HL-60/S4 (cell line): ENCODE data around the gene B3GALNT2.

ENCODE experiments used
- in situ Hi-C: fragments of 300-500 bp; cut with MboI; formaldehyde crosslinking; loops from 2 replicates; pipeline ENCODE4 v1.14.3; 2022; ENCODE audit warnings: low sequenced_read_pairs

Gene B3GALNT2

DNA sequence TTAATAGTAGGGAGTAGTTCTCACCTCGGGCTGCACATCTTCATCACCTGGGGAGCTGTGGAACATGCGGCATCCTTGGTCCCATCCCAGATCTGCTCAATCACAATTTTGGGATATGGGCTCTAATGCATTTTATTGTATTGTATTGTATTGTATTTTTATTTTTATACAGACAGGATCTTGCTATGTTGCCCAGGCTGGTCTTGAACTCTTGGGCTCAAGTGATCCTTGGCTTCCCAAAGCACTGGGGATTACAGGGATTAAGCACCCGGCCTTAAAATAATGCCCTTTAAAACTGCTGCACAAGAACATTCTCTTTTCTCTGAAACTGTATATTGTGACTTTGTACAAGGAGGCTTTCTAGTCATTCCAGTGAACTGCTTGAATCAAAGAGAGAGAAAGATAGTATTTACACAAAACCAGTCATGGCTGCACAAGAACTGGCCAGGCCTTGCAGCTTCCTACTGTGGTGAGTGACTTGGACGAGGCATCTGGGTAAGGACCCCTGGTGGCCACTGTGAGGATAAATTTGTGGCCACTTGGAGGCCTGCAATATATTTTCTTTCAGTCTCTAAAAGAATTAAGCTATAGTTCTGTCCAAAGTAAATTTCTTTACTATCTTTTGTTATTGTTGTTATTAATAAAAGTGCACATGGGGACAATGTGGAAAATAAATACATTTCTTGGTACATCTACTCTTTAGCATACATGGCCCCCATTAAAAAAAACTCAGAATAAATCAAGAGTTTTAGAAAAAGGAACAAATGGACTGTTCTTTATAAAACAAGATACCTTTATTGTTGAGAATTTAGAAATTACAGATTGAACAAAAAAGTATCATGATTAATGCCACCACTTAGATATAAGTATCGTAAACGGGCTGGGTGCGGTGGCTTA, 89.0 kb downstream of the B3GALNT2 start:
- in situ Hi-C loops: loop anchor here (10.0 to 25.0 kb wide), 3 partner anchors 170 to 928 kb away; partner anchors contain the start of gene TARBP1

GRCh38 chr1:235411489-235412486, 92.5 kb downstream of the B3GALNT2 start:
- in situ Hi-C loops: loop anchor here (10.0 to 25.0 kb wide), 3 partner anchors 167 to 924 kb away; partner anchors contain the start of gene TARBP1

DNA sequence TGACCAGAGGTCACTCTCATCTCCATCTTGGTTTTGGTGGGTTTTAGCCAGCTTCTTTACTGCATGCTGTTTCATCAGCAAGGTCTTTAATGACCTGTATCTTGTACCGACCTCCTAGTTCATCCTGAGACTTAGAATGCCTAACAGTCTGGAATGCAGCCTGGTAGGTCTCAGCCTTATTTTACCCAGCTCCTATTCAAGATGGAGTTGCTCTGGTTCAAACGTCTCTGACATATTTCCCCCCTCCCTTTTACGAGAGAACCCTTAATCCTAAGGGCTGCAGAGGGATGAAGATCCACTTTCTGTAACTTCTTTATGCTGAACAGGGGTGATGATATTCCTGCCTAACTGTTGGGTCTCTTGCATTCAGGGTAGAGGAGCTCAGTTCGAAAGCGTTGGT, 93.8 kb downstream of the B3GALNT2 start:
- in situ Hi-C loops: loop anchor here (10.0 to 25.0 kb wide), 3 partner anchors 166 to 923 kb away; partner anchors contain the start of gene TARBP1

DNA sequence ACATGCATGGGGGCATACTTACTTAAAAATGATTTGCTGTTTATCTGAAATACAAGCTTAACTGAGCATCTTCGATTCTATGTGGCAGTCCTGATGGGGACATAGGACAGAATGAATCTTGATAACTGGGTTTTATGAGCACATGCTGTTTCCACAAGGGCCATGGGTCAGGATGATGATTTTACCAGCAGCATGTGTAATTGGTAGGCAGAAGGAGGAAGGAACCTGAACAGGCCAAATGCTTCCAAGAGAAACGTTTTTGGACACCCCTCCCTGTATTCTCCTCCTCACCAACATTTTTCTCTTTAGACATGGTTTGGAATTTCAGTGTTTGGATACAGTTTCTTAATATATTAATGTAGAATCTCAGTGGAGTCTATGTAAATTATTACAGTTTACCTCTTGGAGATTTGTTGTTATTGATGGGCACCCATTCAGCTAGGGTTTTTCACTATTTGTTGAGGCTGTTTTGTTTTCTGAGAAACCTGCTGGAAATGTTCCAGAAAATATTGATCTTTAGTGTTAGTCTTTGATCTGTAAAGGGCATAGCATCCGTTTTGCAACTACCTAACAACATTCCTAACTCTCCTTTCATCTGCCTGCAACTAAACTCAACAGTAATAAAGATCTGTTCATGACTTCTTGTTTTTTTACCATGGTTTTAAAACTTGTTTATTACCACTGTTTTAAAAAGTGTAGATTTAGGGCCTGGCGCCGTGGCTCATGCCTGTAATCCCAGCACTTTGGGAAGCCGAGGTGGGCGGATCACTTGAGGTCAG, 95.0 kb downstream of the B3GALNT2 start:
- in situ Hi-C loops: loop anchor here (25.0 kb wide), 1 partner anchor 922 kb away; the partner anchor contains the start of gene TARBP1

- in situ Hi-C loops: loop anchor here (25.0 kb wide), 1 partner anchor 921 kb away; the partner anchor contains the start of gene TARBP1
Observed at GRCh38 chr1:235408503-235408960, 95.7 kb downstream of the B3GALNT2 start.

DNA sequence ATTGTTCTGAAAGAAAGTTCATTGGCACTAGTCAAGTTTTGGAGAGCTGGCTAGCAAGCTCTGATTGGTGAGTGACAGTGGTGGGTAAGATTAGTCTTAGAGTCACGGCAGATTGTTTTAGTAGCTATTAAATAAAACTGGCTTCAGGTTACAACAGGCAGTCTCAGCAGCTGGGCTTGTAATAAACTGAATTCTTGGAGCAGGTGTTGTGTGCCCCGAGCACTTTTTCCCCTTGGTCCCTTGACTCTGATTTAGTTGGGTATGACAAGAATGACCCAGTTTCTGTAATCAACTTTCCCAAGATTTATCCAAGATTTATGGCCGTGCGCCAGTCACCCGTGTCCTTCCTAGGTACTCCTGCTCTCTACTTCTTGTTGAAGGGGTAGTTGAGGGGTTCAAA, 96.8 kb downstream of the B3GALNT2 start:
- in situ Hi-C loops: loop anchor here (25.0 kb wide), 1 partner anchor 920 kb away; the partner anchor contains the start of gene TARBP1

- in situ Hi-C loops: loop anchor here (25.0 kb wide), 1 partner anchor 917 kb away; the partner anchor contains the start of gene TARBP1
Observed at GRCh38 chr1:235404190-235404589, 100.1 kb downstream of the B3GALNT2 start.

- in situ Hi-C loops: loop anchor here (25.0 kb wide), 1 partner anchor 916 kb away; the partner anchor contains the start of gene TARBP1
Observed at GRCh38 chr1:235403593-235403992, 100.7 kb downstream of the B3GALNT2 start.

DNA sequence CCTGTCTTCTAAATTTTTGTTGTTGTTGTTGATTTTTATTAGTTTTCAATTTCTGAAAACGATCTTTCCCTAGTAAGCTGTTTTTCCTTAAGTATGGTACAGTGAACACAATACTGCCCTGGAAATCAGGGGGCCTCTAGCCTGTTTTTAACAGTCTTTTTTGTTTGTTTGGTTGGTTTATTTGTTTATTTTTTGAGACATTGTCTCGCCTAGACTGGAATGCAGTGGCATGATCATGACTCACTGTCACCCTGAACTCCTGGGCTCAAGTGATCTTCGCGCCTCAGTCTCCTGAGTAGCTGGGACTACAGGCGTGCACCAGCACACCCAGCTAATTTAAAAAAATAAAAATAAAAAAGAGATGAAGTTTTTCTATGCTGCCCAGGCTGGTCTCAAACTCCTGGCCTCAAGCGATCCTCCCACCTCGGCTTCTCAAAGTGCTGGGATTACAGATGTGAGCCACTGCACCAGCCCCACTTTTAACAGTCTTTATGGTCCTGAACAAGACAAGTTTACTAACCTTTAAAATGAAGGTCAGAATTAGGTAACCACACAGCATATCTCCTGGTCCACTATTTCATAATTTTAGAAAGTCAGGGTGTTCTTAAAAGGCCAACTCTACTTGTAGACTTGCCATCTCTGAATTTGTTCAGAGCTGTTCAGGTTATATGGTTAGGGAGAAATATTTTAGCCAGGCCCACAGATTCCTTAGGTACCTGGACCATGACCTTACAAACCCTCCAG, 101.6 kb downstream of the B3GALNT2 start:
- in situ Hi-C loops: loop anchor here (25.0 kb wide), 1 partner anchor 915 kb away; the partner anchor contains the start of gene TARBP1

GRCh38 chr1:235401251-235401650, 103.0 kb downstream of the B3GALNT2 start:
- in situ Hi-C loops: loop anchor here (25.0 kb wide), 1 partner anchor 914 kb away; the partner anchor contains the start of gene TARBP1
